GM12874 (cell line): ENCODE data around the gene KDM5C.

Experiments
- TF ChIP-seq, protein P1 (sequence below): IDR thresholded peaks from 2 replicates; pipeline ENCODE4 v1.5.1; 2011; ENCODE audit warnings: low read depth, mild to moderate bottlenecking, control low read depth, low read length, moderate library complexity; ENCODE audit not compliant: insufficient read depth

The KDM5C gene

DNA sequence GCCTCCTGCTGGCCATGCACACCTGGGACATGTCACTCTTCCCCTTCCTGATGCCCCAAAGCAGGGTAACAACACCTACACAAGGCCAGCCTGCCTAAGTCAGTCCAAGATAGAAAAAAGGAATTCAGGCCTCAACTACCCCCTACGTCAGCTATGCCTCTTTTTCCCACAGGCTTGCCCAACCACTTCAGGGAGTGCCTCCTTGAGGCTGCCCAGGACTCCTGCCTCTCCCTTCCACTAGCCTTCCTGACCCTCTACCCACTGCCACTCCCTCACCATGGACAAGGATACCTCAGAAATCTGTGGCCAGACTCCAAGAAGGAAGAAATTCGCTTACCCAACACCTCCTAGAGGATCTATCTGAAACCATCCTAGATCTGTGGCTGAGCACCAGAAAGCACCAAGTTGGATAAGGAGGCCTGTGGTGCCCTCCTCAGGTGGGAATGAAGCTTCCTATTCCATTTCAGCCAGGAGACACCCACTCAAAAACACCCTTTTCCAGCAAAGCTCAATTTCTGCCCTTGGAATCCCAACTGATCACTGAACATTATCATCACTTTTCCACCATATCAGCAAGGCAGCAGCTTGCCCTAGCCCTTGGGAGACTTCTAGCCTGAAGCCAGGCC, 1.8 kb downstream of the KDM5C start:
- TF ChIP-seq, protein P1, sequence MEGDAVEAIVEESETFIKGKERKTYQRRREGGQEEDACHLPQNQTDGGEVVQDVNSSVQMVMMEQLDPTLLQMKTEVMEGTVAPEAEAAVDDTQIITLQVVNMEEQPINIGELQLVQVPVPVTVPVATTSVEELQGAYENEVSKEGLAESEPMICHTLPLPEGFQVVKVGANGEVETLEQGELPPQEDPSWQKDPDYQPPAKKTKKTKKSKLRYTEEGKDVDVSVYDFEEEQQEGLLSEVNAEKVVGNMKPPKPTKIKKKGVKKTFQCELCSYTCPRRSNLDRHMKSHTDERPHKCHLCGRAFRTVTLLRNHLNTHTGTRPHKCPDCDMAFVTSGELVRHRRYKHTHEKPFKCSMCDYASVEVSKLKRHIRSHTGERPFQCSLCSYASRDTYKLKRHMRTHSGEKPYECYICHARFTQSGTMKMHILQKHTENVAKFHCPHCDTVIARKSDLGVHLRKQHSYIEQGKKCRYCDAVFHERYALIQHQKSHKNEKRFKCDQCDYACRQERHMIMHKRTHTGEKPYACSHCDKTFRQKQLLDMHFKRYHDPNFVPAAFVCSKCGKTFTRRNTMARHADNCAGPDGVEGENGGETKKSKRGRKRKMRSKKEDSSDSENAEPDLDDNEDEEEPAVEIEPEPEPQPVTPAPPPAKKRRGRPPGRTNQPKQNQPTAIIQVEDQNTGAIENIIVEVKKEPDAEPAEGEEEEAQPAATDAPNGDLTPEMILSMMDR = no peak

DNA sequence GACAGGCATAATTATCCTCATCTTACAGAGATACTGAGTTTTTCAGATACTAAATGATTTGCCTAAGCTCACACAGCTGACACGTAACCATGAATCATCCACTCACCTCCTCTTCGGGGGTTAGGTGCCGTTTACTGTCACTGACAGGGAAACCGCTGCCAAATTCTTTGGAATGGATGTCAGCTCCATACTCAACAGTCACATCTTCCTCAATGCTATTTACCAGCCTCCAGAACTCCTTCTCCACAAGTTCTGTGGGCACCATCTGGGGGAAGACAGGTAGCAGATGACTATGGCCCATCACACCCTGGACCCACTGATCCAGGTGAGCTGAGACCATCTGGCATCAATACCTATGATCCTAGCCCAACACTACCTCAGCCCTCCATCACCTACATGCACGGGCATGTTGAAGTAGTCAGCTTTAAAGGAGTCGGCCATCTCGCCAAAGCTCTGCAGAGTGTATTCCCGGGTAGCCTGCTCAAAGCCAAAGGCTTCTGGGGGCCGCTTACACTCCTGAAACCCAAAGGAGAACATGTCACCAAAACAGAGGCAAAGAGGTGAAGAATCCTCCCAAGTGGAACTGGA, 13.5 kb downstream of the KDM5C start:
- TF ChIP-seq, protein P1 = no peak

DNA sequence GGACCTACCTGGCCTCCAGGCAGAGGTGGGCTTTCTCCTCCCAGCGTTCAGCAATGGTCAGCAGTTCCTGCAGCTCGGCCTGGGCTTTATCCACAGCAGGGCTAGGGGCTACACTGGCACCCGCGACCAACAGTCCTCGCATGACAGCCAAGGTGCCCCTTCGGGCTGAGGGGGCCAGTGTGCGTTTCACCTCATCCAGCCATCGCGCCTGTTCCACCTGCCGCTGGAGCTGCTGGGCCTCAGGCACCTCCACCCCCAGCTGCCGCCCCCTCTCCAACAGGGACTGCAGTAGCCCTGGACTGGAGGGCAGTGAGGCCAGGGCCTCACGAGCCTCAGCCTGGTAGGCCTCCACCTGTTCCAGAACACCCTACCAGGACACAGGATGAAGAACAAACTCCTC, 28.3 kb downstream of the KDM5C start:
- TF ChIP-seq, protein P1 = no peak

DNA sequence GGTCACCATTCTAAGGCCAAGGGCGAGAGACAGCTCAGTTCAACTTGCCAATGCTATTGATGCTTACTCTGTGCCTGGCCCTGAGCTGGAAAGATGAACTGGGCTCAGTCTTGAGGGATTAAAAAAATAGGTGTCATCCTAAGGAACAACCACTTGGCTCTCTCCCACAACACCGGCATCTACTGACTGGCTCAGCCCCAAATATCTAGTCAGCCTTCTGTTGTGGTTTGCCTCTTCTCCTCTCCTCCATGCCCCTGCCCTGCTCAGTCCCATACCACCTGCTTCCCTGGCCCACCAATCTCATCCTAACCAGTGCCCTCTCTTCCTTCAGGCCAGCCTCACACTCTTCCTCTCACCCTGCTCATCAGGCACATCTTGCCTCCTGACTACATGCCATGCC, 29.6 kb downstream of the KDM5C start:
- TF ChIP-seq, protein P1 = no peak

- TF ChIP-seq, protein P1 = no peak
Observed at GRCh38 chrX:53194308-53194707, 30.7 kb downstream of the KDM5C start.

DNA sequence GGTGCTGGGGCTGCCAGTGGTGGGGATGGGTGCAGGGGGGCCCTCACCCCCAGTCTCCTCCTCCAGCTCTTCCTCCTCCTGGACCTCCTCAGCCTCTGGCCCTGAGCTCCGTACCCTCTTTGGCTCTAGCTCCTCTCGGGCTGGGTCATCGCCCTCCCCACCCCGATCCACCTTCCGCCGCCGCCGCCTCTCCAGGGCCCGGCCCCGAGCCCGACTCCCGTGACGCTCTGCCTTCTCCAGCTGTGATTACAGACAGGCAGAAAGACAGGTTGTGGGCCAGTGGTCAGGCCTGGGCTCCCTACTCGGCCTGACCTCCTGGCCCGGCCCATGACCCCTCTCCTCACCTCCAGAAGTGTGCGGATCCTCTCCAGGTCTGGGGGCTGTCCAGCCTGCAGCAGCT, 31.9 kb downstream of the KDM5C start:
- TF ChIP-seq, protein P1 = no peak

DNA sequence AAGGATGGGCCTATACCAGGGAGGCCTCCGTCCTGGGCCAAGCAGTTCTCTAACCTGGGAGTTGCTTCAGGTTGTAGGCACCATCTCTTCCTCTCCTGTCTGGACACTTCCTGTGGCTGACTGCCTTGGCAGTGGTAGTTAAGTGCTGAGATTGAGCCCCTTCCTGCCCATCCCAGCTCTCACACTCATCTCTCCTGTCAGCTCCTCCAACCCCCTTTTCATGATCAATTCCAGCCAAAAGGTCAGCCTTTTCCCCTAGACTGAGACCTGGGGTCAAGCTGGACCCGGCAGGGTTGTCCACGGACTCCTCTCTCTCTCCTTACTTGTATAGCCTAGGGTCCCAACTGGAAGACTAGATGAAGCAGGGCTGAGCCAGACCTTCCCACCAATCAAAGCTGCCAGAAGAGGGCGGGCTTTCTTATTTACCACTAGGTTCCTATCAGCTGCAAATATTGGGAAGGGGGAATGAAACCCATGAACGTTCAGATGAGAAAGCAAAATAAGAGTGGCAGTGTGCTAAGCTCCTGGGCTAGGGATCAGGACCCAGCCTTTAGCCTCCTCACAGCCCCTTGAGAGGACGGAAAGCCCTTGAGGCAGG, 34.5 kb downstream of the KDM5C start:
- TF ChIP-seq, protein P1 = no peak
